CD4-positive, alpha-beta T cell treated with Interleukin-10 for 1 hour (primary cell): ENCODE measurements around the gene CSMD2.

ENCODE experiments used
- DNase-seq: peaks from one replicate; pipeline ENCODE4 v3.0.0-alpha.2; 2020

Gene CSMD2

DNA sequence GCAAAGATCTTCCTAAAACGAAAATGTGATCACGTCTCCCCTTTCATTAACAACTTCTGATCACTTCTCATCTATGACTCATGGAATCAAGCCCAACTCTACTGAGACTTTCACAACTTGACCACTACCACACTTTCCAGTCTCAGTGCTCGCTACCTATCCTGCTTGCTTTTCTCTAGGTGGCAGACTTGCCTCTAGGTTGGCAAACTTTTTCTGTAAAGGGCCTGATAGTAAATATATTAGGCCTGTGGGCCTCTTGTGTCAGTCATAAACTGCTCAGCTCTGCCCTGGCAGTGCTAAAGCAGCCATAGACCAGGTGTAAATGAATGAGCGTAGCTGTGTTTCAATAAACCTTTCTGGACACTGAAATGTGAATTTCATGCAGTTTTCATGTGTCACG lies 322.7 kb downstream of the CSMD2 start:
- DNase-seq: no peak

DNA sequence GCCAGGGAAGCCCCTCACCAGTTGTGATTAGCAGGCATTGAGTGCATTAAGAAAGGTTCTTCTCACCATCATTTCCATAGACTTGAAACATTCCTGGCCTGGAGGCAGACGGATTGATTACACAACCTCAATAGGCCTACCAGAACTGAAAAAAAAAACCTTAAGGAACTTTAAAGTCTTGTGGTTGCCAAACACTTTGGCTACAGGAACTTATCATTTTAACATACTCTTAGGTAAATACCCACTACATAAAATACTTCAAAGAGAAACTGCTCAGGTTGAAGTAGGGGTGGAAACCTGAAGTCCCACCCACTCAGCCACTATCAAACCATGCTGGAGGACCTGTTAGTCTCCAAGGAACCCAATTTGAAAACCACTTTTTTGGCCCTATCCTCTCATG lies 323.5 kb downstream of the CSMD2 start:
- no peak for DNase-seq

DNA sequence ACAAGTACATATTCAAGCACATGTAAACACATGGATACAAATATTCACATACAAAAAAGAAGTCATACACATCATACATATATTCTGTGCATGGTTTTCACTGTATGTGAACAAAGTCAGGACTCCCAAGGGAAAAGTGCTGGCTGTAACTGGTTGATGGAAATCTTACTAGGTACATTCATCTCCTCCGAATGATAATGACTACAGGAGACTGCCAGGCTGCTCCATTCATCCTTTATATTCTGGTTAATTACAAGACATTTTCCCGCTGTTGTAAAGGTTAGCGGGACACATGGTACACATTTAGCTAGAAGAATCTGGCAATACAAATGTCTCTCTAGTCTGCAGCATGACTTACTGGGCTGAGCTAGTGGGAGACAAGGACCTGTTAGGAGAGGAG lies 327.4 kb downstream of the CSMD2 start:
- no peak for DNase-seq

DNA sequence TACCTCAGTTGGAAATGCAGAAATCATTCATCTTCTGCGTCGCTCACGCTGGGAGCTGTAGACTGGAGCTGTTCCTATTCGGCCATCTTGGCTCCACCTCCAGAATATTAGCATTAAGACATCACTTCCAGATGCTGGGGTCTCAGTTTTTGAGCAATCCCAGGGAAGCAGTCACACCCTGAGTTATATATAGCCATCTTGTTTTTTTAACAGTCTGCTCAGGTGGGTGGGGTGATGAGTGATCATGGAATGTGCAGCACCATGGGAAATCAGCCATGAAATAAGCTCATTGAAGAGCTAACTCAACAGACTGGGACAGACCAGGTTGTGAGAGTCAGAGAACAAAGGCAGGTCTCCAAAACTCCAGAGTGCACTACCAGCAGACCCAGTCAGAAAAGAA lies 328.1 kb downstream of the CSMD2 start:
- no peak for DNase-seq

DNA sequence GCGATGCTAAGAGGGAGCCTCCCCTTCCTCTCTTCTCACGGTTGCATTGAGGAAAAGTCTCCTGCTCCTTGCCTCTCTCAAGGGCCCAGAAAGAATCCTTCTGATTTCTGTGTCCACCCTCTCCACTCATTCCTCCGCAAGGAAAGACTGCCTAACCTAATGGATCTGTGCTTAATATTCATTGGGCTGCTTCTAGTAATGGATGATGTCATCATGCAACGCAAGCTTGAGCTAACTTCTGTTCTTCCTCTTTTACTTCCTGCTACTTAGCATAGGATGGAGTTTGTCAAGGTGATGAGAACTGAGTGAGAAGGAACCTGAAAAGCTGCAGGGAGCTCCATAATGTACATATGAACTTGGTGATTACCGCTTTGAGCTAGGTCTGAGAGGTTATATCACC lies 336.4 kb downstream of the CSMD2 start:
- DNase-seq: no peak

DNA sequence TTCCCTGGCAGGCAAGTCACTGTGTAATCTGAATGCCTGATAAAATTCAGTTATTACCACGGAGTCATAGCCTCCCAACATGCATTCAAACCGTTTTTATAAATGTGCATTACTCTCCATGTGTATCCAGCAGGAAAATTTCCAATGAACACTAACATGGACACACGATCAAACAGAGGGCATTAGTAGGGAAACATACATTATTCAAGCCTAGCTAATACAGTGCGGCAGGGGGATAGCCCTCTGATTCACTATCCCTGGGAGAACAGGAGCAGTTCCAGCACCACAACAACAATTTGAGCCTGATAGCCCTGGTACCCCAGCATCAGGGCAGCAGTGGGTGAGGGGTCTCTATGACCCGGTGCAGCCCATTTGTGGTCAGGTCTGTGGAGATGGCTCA lies 337.0 kb downstream of the CSMD2 start:
- no peak for DNase-seq

DNA sequence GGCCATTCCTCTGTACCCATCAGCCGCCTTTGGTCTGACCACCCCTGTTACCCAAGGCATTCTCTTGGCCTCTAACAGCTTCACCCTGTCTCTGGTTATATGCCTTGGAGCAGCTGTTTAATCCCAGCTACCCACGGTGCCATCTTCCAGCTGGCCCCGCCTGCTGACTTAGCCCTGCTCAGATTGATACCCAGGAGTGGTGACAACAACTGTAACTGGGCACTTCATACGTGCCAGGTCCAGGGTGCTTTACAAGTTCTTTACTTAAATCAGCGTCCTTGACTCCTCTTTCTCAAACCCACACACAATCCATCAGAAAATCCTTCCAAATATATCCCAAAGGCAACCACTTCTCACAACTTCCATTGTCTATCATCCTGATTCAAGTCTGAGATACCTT lies 338.3 kb downstream of the CSMD2 start:
- DNase-seq: no peak

DNA sequence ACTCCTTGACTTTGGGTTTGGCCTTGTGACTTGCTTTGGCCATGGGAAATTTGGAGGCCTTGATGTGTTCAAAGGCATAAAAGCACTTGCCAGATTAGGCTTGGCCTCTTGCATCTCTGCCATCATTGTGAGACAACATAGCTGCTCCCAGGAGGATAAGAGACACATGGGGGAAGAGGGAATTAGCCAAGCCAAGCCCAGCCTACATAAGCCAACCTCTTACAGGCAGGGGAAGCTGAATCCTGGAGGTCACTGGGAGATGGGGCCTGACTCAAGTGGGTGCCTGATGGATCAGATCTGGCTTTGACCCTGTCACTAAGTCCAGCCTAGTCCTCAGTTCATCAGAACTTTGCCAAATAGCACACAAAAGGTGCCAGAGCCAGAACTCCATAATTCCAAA lies 338.7 kb downstream of the CSMD2 start:
- no peak for DNase-seq

DNA sequence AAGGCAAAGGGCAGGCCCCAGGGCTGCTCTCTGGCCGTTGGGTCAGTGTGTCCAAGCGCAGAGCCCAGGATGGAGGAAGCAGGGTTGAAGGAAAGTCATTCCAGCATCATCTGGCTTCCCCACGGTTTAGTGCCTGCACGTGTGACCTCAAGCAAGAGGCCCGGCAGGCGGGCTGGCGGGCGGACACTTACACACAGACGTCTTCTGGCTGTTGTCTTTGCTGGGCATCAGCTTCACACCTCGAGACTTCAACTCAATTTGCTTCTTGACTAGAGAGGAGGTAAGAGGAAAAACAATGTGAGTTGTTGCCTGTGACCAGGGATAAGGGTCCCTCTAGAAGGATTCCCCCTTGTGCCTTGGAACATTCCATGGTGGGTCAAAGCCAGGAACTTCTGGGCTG lies 339.5 kb downstream of the CSMD2 start:
- no peak for DNase-seq

DNA sequence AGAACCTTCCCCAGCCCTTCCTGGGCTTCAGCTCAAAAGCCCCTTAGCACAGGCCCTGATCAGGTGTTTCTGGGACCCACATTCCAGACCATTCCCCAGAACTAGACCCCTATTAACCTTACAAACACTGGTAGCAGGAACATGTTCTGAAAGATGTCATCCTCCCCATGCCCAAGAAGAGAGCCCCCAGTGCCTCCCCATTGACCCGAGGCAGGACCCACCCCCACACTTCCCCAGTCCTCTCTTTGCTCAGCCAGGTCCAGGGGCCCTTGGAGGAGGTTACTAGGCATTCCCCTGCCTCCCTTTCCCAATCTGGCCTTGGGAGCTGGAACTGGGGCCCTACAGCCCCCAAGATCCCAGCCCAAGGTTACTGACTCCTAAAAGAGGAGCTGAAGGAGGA lies 340.1 kb downstream of the CSMD2 start:
- no peak for DNase-seq

DNA sequence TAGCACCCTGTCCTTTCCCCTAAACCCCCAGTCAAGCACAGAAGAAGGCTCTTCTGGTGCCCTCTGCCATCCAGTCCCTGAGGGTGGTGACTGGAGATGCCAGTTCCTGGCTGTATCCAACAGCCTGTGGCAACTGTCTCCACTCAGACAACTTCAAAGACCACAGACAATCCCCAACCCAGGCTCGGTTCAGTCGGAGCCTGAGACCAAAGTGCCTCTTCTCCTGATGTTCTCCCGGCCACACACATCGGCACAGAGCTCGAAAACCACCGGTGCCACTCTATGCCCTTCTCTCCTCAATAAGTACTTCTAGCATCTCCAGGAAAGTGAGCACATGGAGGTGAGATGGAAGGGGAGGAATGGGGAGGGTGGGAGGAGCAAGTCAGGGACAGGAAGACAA lies 340.7 kb downstream of the CSMD2 start:
- DNase-seq: no peak

DNA sequence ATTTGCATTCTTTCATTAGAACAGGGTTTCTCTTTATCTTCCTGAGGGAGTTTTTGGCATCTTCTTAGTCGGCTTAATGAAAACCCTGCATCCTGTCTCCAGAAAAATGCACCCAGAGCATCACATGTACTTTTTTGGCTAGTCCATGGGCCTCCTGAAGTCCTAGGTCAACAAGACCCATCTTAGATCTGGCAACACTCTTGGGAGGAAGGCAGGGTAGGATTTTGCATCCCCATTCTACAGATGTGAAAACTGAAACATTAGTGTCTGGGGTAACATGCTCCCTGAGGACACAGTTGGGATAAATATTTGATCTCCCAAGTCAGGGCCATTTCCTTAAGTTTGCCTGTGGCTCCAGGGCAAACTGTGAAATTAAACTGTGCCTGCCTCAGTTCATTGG lies 341.2 kb downstream of the CSMD2 start:
- no peak for DNase-seq

DNA sequence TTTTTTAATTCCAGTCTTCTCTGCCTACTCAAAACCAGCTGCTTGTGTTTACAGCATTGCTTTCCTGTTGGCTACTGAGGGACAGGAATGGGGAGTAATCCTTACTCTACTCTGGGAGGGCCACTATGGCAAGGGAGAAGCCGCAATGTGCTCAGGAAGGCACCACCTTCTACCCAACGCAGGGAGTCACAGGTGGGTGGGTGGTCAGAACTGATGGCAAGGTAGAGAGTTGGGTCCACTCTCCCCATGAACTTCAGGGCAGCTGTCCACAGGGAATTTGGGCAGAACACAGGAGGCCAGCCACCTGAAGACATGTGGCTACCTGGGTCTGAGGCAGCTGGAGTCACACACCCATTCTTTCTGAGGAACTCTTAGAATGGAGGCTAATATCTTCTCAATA lies 341.6 kb downstream of the CSMD2 start:
- no peak for DNase-seq

DNA sequence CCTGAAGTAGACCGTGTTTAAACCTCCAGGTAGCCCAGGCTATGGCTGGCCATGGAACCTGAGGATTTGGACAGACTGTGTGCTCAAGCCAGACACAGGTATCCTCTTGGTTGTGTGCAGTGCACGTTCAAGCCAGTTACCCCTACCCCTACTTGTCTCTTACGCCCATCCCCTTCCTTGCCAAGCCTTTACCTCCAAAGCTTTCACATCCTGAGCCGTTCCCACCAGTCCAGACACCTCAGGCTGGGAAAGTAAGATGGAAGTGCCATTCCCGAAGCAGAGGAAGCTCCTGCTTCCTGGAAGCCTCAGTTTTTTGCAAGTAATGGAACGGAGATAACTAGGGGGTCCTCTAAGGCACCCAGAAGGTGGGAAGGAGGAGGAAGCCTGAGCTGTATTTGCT lies 342.6 kb downstream of the CSMD2 start:
- no peak for DNase-seq

DNA sequence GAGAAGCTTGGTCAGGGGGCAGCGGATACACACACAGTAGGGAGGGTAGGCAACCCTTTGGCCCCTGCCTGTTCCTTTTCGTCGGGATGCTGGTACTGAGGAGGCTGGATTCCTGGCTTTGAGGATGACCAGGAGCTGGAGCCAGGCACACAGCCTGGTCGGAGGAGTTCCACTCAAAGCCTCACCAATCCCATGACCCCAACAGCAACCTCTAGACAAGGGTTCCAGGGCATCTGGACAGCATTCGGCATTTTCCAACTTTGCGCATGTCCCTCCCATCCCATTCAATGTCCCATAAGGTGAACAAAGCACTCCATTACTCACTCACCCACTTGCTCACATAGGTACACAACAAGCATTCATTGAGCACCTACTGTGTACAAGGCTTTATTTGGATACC lies 343.7 kb downstream of the CSMD2 start:
- no peak for DNase-seq

DNA sequence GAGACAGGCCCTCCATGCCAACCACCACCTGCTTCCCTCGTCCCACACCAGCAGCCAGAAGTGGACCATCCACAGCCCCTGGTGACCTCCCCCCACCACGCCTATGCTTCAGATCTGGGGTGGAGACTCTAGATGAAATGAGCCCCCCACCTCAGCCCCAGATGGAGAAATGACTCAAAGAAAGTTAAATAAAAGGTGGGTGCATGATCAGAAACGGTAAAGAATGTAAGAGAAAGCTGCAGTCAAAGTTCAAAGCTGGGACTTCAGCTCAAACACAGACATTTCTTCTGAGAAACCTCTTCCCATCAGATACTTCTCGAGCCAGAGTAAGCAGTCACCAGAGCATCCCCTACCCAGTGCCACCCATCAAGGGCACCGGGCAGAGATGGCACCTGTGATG lies 344.2 kb downstream of the CSMD2 start:
- no peak for DNase-seq

DNA sequence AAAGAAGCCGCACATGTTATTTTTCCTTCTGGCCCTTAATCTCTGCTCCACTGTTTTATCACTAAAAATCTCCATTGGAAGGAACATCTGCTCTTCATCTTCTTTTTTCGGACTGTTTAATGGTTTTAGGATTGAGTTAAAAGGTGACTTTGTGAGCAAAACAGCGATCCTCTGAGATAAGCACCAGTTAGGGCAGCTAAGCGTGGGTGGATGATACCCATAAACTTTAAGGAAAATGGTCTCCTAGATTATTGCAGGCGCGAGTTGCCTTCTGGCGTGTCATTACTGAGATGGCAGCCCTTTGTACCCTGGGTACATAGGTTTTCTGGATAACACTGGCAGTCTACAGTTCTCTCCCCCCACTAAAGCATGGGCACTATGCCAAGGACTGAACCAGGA lies 345.1 kb downstream of the CSMD2 start:
- DNase-seq: no peak

DNA sequence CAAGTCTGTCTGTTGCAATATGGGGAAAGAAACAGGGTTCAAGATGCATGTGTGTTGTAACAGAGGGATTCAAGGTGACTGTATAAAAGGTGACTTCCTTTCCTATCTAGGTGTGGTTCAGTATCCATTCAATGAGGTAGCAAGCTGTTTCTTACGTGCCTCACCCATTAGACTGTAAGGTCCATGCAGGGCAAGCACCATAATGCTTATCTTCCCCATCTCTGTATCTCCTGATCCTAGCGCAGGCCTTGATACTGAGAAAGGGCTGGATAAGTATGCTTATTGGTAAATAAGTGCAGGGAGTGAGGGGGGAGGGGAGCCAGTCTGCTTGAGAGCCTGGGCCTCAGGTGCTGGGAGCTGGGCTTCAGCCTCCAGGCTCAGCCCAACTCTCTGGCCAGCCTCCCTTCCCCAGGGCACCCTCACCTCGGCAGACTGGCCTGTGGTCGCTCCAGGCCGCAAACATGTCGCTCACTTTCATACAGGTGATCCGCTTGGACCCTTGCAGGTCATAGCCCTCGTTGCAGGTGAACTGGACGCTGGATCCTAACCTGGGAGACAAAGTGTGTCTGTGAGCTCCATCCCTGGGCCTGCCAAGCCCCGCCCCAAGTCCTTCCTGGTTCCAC lies 345.6 kb downstream of the CSMD2 start:
- no peak for DNase-seq

DNA sequence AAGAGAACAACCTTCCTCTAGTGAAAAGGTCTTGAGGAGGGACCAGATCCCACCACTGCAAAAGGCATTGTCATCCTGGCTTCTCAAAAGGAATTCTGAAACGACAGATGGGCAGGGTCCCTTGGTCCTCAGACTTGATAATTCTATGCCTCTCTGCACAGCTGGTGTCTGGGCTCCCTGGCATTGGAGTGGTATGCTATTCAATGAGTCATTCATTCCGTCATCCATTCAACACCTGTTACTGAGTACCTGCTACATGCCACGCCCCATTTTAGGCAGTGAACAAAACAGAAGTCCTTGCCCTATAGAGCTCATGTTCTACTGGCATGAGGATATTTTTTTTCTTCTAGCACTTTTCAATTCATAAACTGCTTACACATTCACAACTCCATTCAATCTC lies 347.0 kb downstream of the CSMD2 start:
- no peak for DNase-seq

DNA sequence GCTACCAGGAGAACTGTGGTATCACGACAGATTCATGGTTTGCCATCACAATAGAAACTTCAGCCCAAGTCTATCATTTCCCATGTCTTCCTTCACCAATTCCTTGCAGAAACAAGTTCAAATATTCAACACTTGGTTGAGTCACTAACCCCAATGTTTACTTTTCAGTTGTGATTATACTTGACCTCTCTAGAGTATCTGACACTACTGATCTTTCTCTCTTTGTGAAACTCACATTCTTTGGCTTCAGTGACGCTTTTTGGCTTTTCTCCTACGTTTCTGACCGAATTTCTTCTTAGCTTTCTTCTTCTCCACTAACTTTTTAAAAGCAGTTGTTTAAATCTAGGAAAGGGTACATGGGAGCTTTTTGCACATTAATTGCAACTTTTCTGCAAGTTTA lies 350.0 kb downstream of the CSMD2 start:
- no peak for DNase-seq

DNA sequence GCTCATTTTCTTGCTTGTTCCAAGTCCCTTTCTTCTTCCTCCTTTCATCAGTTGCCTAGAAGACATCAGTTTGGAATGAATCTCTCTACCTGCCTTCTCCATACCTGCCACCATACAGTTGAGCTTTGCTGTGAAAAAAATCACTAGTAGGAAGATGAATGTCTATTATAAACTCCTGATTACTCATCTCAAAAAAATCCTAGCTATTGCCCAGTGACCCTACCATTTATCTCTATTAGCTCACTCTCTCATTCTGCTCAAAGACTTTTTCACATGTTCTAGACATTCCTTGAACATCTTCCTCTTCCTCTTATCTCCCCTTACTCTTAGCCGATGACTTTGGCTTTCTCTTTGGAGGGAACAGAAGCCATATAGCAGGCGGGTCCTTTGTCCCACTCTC lies 350.9 kb downstream of the CSMD2 start:
- no peak for DNase-seq

DNA sequence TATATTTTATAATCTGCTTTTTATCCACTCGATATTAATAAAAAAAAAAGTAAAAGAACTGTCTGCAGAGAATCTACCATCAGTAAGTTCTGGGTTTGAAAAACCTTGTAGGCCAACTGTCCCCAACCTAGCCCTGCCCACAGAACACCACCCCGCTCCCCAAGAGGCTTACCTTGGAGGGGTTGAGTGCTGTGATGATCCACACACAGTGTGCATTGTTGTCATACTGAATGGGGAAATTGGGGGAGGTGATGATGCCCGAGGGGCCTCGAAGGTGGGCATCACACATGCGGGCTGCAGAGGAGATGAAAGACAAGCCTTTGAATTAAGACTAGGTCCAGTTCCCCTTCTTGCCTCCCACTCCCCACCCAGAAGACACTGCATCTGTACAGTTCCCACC lies 354.5 kb downstream of the CSMD2 start:
- DNase-seq: no peak

DNA sequence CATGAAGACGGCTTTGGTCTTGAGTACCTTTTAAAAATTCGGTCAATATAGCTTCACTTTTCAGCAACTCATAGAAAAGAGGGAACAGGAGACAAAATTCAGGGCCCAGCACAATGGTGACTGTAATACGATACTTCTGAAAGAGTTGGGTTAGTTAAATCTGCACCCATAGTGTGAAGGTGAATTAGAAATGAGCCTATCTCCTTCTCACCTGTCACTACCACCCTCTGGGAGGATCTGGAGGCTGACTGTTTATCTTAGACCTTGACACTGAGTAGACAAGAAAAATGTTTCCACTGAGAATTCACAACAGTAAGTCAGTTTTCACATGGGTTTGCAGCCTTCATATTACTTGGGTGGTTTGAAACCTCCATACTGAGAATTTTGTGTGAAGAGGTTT lies 359.0 kb downstream of the CSMD2 start:
- no peak for DNase-seq

DNA sequence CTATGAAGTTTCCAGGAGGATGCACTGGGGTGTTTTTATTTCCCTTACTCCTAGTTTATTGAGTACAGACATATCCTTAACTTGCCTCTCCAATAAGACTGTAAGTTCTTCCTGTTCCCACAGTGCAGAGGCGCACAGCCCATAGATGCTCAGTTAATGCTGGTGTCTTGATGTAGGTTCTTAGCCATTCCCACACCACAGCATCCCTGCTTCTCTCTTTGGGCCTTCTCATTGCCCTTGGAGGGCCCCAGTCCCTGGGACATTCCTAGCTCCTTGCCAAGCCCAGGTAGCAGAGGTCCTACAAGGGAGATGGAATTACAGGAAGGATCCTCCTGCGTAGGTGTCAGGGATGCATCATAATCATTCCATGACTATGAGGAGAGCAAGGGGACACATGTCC lies 362.8 kb downstream of the CSMD2 start:
- no peak for DNase-seq

DNA sequence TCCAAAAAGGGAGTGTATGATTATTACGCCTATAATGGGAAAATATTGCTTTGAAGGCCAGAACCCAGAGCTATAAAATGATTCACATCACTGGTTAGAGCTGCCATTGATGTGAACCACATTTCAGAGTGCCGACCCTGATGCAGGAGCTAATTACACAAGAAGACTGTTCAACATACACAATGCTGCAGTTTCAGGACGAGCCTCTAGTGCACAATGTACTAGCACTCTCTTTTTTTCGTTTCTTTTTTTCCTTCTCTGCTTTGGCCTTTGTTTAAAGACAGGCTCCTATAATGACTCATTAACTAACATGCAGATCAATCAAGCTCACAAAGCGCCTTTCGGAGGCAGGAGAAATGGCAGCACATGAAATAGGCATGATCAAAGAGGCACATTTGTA lies 367.2 kb downstream of the CSMD2 start:
- no peak for DNase-seq

DNA sequence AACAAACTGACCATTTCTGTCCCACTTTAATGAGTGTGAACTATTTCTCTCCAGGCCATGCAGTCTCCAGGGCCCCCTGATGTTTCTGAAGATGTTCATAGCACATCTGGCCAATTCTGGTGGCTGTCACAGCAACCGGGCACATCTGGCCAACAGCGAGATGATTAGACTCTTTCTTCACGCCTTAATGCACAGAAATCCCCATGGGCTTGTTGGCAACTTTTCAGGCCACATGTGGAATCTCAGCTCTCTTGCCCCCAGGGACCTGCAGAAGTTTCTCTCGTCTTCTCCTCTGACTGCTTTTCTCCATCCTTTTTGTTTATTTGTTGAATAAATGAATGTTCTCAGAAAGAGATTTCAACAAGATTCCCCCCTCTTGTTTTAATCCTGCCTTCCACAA lies 372.4 kb downstream of the CSMD2 start:
- no peak for DNase-seq
